Measurements from ENCODE around the gene ARID2. TPM values are rescaled to one million over a fixed set of nuclear protein-coding genes. Genes with fewer than 3 reads are reported as not detected.

Gene ARID2, protein sequence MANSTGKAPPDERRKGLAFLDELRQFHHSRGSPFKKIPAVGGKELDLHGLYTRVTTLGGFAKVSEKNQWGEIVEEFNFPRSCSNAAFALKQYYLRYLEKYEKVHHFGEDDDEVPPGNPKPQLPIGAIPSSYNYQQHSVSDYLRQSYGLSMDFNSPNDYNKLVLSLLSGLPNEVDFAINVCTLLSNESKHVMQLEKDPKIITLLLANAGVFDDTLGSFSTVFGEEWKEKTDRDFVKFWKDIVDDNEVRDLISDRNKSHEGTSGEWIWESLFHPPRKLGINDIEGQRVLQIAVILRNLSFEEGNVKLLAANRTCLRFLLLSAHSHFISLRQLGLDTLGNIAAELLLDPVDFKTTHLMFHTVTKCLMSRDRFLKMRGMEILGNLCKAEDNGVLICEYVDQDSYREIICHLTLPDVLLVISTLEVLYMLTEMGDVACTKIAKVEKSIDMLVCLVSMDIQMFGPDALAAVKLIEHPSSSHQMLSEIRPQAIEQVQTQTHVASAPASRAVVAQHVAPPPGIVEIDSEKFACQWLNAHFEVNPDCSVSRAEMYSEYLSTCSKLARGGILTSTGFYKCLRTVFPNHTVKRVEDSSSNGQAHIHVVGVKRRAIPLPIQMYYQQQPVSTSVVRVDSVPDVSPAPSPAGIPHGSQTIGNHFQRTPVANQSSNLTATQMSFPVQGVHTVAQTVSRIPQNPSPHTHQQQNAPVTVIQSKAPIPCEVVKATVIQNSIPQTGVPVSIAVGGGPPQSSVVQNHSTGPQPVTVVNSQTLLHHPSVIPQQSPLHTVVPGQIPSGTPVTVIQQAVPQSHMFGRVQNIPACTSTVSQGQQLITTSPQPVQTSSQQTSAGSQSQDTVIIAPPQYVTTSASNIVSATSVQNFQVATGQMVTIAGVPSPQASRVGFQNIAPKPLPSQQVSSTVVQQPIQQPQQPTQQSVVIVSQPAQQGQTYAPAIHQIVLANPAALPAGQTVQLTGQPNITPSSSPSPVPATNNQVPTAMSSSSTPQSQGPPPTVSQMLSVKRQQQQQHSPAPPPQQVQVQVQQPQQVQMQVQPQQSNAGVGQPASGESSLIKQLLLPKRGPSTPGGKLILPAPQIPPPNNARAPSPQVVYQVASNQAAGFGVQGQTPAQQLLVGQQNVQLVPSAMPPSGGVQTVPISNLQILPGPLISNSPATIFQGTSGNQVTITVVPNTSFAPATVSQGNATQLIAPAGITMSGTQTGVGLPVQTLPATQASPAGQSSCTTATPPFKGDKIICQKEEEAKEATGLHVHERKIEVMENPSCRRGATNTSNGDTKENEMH (N-terminal part only)
- 49.2 and 56.9 TPM in 2 replicates for total RNA-seq
- total RNA-seq (2013): 25.0 TPM
- 5.0 and 8.1 TPM in 2 replicates for polyA plus RNA-seq
- 20.7 and 30.2 TPM in 2 replicates for polyA minus RNA-seq

DNA sequence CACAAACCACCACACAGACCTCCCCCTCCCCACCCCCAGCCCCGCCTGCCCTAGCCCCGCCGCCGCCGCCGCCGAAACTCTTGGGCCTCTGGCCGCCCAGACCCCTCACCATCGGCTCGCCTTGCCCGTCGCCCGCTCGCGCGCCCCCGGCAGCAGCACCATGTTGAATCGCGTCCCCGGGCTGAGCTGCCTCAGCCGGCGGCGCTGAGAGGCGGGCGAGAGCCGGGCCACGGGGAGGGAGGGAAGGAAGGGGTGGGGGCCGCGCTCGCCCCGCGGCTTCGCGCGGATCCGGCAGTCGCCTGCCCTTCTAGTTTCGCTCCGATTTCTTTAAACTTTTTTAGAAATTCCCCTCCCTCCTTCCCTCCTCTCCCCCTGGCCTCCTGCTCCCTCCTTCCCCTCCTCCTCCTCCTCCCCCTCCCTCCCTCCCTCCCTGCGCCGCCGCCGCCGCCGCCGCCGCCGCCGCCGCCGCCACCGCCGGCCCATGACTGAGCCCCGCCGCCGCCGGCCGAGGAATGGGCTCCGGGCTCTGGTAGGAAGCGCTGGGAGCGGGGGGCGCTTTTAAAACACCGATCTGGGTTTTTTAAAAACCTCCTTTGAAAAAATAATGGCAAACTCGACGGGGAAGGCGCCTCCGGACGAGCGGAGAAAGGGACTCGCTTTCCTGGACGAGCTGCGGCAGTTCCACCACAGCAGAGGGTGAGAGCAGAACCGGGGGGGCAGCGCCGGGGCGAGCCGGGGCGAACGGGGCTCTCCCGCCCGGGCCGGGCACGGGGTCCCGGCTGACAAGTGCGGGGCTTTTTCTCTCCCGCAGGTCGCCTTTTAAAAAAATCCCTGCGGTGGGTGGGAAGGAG, at the start of gene ARID2:
TSS of gene ARID2 (plus strand) at position 474 of the 851 bp plus-strand sequence. CDS start at position 605, 131 bp downstream.
- DNase-seq: peak; percentile 85
- intact Hi-C loops (cut with micrococcal nuclease): loop anchor here (2.0 to 10.0 kb wide), 5 partner anchors 15 to 1975 kb away; partner anchors contain the start of gene SLC38A2
- POLR2A ChIA-PET: interaction anchor here (0.6 to 1.7 kb wide), 6 partner anchors 16 to 261 kb away, joined by 3 to 9 read pairs (median 3); partner anchors contain the start of gene SCAF11

More for the DNA sequence above, at the start of gene ARID2:
- Histone ChIP-seq H3K4me3 (ENCODE audit: control extremely low read depth in 1 of 5, extremely low read depth in 1 of 5, insufficient read depth in 1 of 5, low read depth in 2 of 5, low read length in 4 of 5) (peak within 1 kb of the TSS; percentile 87 to 98 (median 95)), H3K9ac (ENCODE audit: low read length) (peak within 1 kb of the TSS; percentile 99), H3K4me2 (replicated peaks; ENCODE audit: low read depth, low read length, poor library complexity, severe bottlenecking) (peak within 1 kb of the TSS; percentile 96), H3K27ac (ENCODE audit: low read length in 2 of 2) (peak within 1 kb of the TSS; percentile 98 to 99), H2AFZ (ENCODE audit: insufficient read depth, low read depth, low read length, poor library complexity, severe bottlenecking) (peak within 1 kb of the TSS; percentile 98), H3K27me3 (replicated peaks in 1 of 4; ENCODE audit: control extremely low read depth in 1 of 4, control insufficient read depth in 3 of 4, insufficient read depth in 4 of 4, low read length in 3 of 4) (no peaks in the 10 kb centered on the region), H4K20me1 (ENCODE audit: control insufficient read depth, insufficient read depth, low read length, poor library complexity, severe bottlenecking) (no peaks in the 10 kb centered on the region), H3K9me3 (ENCODE audit: control extremely low read depth in 1 of 3, control insufficient read depth in 2 of 3, insufficient read depth in 1 of 3, low read length in 2 of 3) (no peaks in the 10 kb centered on the region), H3K4me1 (ENCODE audit: control insufficient read depth in 2 of 2, insufficient read depth in 2 of 2, low read length in 2 of 2) (peaks cover 13 to 34% of the 10 kb centered on the region in 2 donors), H3K79me2 (ENCODE audit: control insufficient read depth, insufficient read depth, low read length) (peaks cover 48% of the 10 kb centered on the region), H3K36me3 (replicated peaks in 1 of 2; ENCODE audit: control extremely low read depth in 1 of 2, control insufficient read depth in 1 of 2, extremely low read depth in 1 of 2, insufficient read depth in 2 of 2, low read length in 1 of 2) (no peaks in the 10 kb centered on the region)
- no peaks in the 10 kb centered on the region for H3K27me3 Mint-ChIP-seq
- H3K4me1 Mint-ChIP-seq: peaks cover 35% of the 10 kb centered on the region
- CTCF ChIA-PET: interaction anchor here (0.8 to 12.6 kb wide), 6 partner anchors 13 to 184 kb away, joined by 3 to 151 read pairs (median 6); no protein-coding TSS in a partner anchor
- under 1% methylated on average over 39 of the region's 88 CpGs for WGBS (ENCODE audit: insufficient coverage)
- H3K27ac Mint-ChIP-seq: peak within 1 kb of the TSS; percentile 99
- no peaks in the 10 kb centered on the region for H3K9me3 Mint-ChIP-seq (ENCODE audit: insufficient read depth)
- peak; percentile 13 for ATAC-seq (ENCODE audit: low read depth)
- TF ChIP-seq EZH2 (IDR thresholded peaks at IDR 0.05; ENCODE audit: borderline replicate concordance, insufficient read depth, low read depth, low read length, poor library complexity, severe bottlenecking): no peak
- TF ChIP-seq, protein P1, sequence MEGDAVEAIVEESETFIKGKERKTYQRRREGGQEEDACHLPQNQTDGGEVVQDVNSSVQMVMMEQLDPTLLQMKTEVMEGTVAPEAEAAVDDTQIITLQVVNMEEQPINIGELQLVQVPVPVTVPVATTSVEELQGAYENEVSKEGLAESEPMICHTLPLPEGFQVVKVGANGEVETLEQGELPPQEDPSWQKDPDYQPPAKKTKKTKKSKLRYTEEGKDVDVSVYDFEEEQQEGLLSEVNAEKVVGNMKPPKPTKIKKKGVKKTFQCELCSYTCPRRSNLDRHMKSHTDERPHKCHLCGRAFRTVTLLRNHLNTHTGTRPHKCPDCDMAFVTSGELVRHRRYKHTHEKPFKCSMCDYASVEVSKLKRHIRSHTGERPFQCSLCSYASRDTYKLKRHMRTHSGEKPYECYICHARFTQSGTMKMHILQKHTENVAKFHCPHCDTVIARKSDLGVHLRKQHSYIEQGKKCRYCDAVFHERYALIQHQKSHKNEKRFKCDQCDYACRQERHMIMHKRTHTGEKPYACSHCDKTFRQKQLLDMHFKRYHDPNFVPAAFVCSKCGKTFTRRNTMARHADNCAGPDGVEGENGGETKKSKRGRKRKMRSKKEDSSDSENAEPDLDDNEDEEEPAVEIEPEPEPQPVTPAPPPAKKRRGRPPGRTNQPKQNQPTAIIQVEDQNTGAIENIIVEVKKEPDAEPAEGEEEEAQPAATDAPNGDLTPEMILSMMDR (IDR thresholded peaks at IDR 0.05): no peak
- H3K4me3 Mint-ChIP-seq: peak within 1 kb of the TSS; percentile 100

All from B cell (primary cell).